HepG2 (cell line): ENCODE results near the gene SMIM24. TPM values are rescaled to one million over a fixed set of nuclear protein-coding genes. Genes with fewer than 3 reads are reported as not detected.
A peak's percentile ranks its signal among the peaks of the same experiment; 100 is the strongest.

Experiments
- CENPX ChIP-seq: sonication (generic); formaldehyde crosslinking; IDR thresholded peaks from 2 replicates; pipeline ENCODE4 v1.9.0; 2021; ENCODE audit warnings: mild to moderate bottlenecking, missing genetic modification reagents, moderate library complexity
- HMG20A ChIP-seq: IDR thresholded peaks from 2 replicates; pipeline ENCODE4 v1.6.1; 2016; ENCODE audit warnings: borderline replicate concordance
- HNRNPLL ChIP-seq: fragments of 200-400 bp; formaldehyde crosslinking; IDR thresholded peaks from 2 replicates; pipeline ENCODE4 v1.6.1; 2017; ENCODE audit warnings: mild to moderate bottlenecking, low read depth, low read length; ENCODE audit not compliant: poor library complexity, severe bottlenecking
- MBD4 ChIP-seq: IDR thresholded peaks from 2 replicates; pipeline ENCODE4 v1.6.1; 2012; ENCODE audit warnings: low read length, inconsistent platforms, borderline replicate concordance
- MED8 ChIP-seq: sonication (generic); formaldehyde crosslinking; IDR thresholded peaks from 2 replicates; pipeline ENCODE4 v1.8.1; 2023; ENCODE audit warnings: mild to moderate bottlenecking, missing genetic modification reagents; ENCODE audit not compliant: insufficient replicate concordance
- MTF1 ChIP-seq: sonication (generic); formaldehyde crosslinking; IDR thresholded peaks from 2 replicates; pipeline ENCODE4 v1.5.0; 2020; ENCODE audit warnings: missing genetic modification reagents
- SNRNP70 ChIP-seq: fragments of 200-400 bp; formaldehyde crosslinking; IDR thresholded peaks from 2 replicates; pipeline ENCODE4 v1.6.1; 2017; ENCODE audit warnings: mild to moderate bottlenecking, low read depth, low read length, moderate library complexity
- SPEN ChIP-seq: sonication (generic); formaldehyde crosslinking; IDR thresholded peaks from 2 replicates; pipeline ENCODE4 v1.5.1; 2020; ENCODE audit warnings: low read depth, mild to moderate bottlenecking, missing genetic modification reagents
- ZBTB1 ChIP-seq: sonication (generic); formaldehyde crosslinking; IDR thresholded peaks from 2 replicates; pipeline ENCODE4 v1.4.0; 2020; ENCODE audit warnings: missing genetic modification reagents, borderline replicate concordance
- ZNF143 ChIP-seq: sonication (generic); formaldehyde crosslinking; IDR thresholded peaks from 2 replicates; pipeline ENCODE4 v1.4.0; 2020; ENCODE audit warnings: missing genetic modification reagents
- ZNF296 ChIP-seq: sonication (generic); formaldehyde crosslinking; conservative IDR thresholded peaks from 2 replicates; pipeline ENCODE4 v1.5.0; 2020; ENCODE audit warnings: mild to moderate bottlenecking, missing genetic modification reagents
- ZNF382 ChIP-seq: sonication (generic); formaldehyde crosslinking; IDR thresholded peaks from 2 replicates; pipeline ENCODE4 v1.5.0; 2020; ENCODE audit warnings: missing genetic modification reagents, mild to moderate bottlenecking, borderline replicate concordance
- ZNF543 ChIP-seq: sonication (generic); formaldehyde crosslinking; IDR thresholded peaks from 2 replicates; pipeline ENCODE4 v1.4.0; 2020; ENCODE audit warnings: mild to moderate bottlenecking, missing genetic modification reagents
- ZNF615 ChIP-seq: sonication (generic); formaldehyde crosslinking; IDR thresholded peaks from 2 replicates; pipeline ENCODE4 v1.5.0; 2020; ENCODE audit warnings: mild to moderate bottlenecking, missing genetic modification reagents, borderline replicate concordance
- ZNF768 ChIP-seq: sonication (generic); formaldehyde crosslinking; IDR thresholded peaks from 2 replicates; pipeline ENCODE4 v1.4.0; 2020; ENCODE audit warnings: missing genetic modification reagents
- ZNF879 ChIP-seq: sonication (generic); formaldehyde crosslinking; IDR thresholded peaks from 2 replicates; pipeline ENCODE4 v1.8.1; 2023; ENCODE audit warnings: missing genetic modification reagents
- polyA plus RNA-seq, 8 experiments: library from polyadenylated mRNA; depleted of rRNA in 3 of 8; stranded (reverse) in 7 of 8; unstranded in 1 of 8; fragments of >200 nt; fragmentation: Illumina TruSeq in 4 of 8; extraction: Trizol in 4 of 8; gene quantifications; 2 replicates each; pipeline versions ENCODE4 v1.2.1 to v1.2.3, GENCODE V29; 2011 to 2016; ENCODE audit warnings: low read depth in 4 of 8, missing spikeins in 1 of 8, mixed read lengths in 1 of 8; ENCODE audit not compliant: insufficient read depth in 1 of 8
- total RNA-seq, 5 experiments: library from RNA; depleted of rRNA; stranded (reverse); fragments of >200 nt; fragmentation: Illumina TruSeq; extraction: Trizol; gene quantifications; 2 replicates each; pipeline ENCODE4 v1.2.3, GENCODE V29; 2016; ENCODE audit warnings: low read depth in 1 of 5
- TF ChIP-seq, protein P1 (sequence below): sonication (generic); formaldehyde crosslinking; IDR thresholded peaks from 2 replicates; pipeline ENCODE4 v1.9.0; 2021; ENCODE audit warnings: missing genetic modification reagents, mild to moderate bottlenecking, borderline replicate concordance
- TF ChIP-seq, protein P2 (sequence below): sonication (generic); formaldehyde crosslinking; IDR thresholded peaks from 2 replicates; pipeline ENCODE4 v1.4.0; 2020; ENCODE audit warnings: missing genetic modification reagents
- TF ChIP-seq, protein P3 (sequence below): sonication (generic); formaldehyde crosslinking; IDR thresholded peaks from 2 replicates; pipeline ENCODE4 v1.5.0; 2020; ENCODE audit warnings: mild to moderate bottlenecking, missing genetic modification reagents, moderate library complexity
- TF ChIP-seq, protein P4 (sequence below): sonication (generic); formaldehyde crosslinking; IDR thresholded peaks from 2 replicates; pipeline ENCODE4 v1.8.1; 2023; ENCODE audit warnings: missing genetic modification reagents, mild to moderate bottlenecking, borderline replicate concordance

The SMIM24 gene
- total and polyA plus RNA-seq, 2 of the 13 experiments (the other 11 are each of a cell fraction or from before 2014, with no cell fraction given), result 11.2 to 70.6 TPM

DNA sequence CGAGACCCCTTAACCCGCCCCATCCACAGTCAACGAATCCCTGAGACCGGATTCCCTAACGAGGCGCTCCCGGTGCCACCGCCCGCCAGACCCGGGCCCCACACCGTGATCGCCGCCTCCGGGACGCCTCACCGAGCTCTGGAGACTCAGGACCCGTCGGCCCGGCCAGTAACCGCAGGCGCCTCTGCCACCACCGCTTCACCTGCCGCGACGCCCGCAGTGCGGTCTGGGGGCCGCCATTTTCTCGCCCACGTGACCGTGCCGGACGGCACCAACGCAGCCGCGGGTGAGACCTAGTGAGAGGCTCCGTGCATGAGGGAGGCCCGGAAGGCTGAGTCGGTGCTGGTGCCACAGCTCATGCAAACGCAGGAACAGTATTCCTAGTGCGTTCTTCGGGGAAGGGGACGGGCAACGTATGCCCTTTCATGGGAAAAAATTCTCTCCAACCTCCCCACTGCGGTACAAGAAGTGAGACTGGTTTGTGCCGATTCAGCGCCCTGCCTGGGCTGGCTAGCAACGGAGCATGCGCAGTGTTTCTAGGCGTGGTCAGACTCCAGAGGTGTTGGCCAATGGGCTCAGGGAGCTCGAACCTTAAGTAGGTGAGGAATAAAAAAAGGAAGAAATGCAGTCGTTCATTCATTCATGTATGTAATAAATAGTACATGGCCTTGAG lies 20.2 kb upstream of the SMIM24 start, which contains the start of gene DOHH (continued):
- TF ChIP-seq ZNF768 (CRISPR knock-in tag), result peak; percentile 74
- peak; percentile 86 for TF ChIP-seq ZNF543
- peak; percentile 92; the same call in 1 of the 2 replicates for TF ChIP-seq ZNF879 (CRISPR knock-in tag)
- no peak for TF ChIP-seq ZNF615 (CRISPR knock-in tag)
- TF ChIP-seq ZBTB1 (CRISPR knock-in tag), result no peak
- TF ChIP-seq SNRNP70, result no peak
- TF ChIP-seq ZNF143 (CRISPR knock-in tag), result peak; percentile 57; the same call in 1 of the 2 replicates
- TF ChIP-seq, protein P1, sequence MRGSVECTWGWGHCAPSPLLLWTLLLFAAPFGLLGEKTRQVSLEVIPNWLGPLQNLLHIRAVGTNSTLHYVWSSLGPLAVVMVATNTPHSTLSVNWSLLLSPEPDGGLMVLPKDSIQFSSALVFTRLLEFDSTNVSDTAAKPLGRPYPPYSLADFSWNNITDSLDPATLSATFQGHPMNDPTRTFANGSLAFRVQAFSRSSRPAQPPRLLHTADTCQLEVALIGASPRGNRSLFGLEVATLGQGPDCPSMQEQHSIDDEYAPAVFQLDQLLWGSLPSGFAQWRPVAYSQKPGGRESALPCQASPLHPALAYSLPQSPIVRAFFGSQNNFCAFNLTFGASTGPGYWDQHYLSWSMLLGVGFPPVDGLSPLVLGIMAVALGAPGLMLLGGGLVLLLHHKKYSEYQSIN (CRISPR knock-in tag), result no peak
- TF ChIP-seq ZNF296 (CRISPR knock-in tag), result peak; percentile 75; the same call in 1 of the 2 replicates
- TF ChIP-seq, protein P2, sequence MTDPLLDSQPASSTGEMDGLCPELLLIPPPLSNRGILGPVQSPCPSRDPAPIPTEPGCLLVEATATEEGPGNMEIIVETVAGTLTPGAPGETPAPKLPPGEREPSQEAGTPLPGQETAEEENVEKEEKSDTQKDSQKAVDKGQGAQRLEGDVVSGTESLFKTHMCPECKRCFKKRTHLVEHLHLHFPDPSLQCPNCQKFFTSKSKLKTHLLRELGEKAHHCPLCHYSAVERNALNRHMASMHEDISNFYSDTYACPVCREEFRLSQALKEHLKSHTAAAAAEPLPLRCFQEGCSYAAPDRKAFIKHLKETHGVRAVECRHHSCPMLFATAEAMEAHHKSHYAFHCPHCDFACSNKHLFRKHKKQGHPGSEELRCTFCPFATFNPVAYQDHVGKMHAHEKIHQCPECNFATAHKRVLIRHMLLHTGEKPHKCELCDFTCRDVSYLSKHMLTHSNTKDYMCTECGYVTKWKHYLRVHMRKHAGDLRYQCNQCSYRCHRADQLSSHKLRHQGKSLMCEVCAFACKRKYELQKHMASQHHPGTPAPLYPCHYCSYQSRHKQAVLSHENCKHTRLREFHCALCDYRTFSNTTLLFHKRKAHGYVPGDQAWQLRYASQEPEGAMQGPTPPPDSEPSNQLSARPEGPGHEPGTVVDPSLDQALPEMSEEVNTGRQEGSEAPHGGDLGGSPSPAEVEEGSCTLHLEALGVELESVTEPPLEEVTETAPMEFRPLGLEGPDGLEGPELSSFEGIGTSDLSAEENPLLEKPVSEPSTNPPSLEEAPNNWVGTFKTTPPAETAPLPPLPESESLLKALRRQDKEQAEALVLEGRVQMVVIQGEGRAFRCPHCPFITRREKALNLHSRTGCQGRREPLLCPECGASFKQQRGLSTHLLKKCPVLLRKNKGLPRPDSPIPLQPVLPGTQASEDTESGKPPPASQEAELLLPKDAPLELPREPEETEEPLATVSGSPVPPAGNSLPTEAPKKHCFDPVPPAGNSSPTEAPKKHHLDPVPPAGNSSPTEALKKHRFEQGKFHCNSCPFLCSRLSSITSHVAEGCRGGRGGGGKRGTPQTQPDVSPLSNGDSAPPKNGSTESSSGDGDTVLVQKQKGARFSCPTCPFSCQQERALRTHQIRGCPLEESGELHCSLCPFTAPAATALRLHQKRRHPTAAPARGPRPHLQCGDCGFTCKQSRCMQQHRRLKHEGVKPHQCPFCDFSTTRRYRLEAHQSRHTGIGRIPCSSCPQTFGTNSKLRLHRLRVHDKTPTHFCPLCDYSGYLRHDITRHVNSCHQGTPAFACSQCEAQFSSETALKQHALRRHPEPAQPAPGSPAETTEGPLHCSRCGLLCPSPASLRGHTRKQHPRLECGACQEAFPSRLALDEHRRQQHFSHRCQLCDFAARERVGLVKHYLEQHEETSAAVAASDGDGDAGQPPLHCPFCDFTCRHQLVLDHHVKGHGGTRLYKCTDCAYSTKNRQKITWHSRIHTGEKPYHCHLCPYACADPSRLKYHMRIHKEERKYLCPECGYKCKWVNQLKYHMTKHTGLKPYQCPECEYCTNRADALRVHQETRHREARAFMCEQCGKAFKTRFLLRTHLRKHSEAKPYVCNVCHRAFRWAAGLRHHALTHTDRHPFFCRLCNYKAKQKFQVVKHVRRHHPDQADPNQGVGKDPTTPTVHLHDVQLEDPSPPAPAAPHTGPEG, result no peak
- TF ChIP-seq MTF1, result no peak
- TF ChIP-seq, protein P3, sequence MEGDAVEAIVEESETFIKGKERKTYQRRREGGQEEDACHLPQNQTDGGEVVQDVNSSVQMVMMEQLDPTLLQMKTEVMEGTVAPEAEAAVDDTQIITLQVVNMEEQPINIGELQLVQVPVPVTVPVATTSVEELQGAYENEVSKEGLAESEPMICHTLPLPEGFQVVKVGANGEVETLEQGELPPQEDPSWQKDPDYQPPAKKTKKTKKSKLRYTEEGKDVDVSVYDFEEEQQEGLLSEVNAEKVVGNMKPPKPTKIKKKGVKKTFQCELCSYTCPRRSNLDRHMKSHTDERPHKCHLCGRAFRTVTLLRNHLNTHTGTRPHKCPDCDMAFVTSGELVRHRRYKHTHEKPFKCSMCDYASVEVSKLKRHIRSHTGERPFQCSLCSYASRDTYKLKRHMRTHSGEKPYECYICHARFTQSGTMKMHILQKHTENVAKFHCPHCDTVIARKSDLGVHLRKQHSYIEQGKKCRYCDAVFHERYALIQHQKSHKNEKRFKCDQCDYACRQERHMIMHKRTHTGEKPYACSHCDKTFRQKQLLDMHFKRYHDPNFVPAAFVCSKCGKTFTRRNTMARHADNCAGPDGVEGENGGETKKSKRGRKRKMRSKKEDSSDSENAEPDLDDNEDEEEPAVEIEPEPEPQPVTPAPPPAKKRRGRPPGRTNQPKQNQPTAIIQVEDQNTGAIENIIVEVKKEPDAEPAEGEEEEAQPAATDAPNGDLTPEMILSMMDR (CRISPR knock-in tag), result no peak
- no peak for TF ChIP-seq MBD4
- TF ChIP-seq CENPX (CRISPR knock-in tag), result no peak
- no peak for TF ChIP-seq ZNF382 (CRISPR knock-in tag)
- TF ChIP-seq, protein P4, sequence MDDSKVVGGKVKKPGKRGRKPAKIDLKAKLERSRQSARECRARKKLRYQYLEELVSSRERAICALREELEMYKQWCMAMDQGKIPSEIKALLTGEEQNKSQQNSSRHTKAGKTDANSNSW (CRISPR knock-in tag), result 0 out of 2 replicates have a peak, but pooled peaks have one; percentile 75
- TF ChIP-seq HNRNPLL, result peak; percentile 55
- peak; percentile 72; the same call in 1 of the 2 replicates for TF ChIP-seq SPEN (CRISPR knock-in tag)
- TF ChIP-seq MED8 (CRISPR knock-in tag), result peak; percentile 94
- no peak for TF ChIP-seq HMG20A (CRISPR knock-in tag)
